Fibroblast of lung (primary cell): ENCODE measurements around the gene CFAP206. TPM values are rescaled to one million over a fixed set of nuclear protein-coding genes. Genes with fewer than 3 reads are reported as not detected.
A peak's percentile ranks its signal among the peaks of the same experiment; 100 is the strongest.

Experiments
- DNase-seq, 2 donors: peaks; one replicate each; pipeline versions ENCODE4 v3.0.0 to v3.0.0-alpha.2; 2010; ENCODE audit warnings: low read depth in 2 of 2
- H2AFZ ChIP-seq: 2 replicates; pipeline ENCODE4 v1.5.1; 2012; ENCODE audit warnings: low read length, control low read depth, inconsistent platforms
- H3K27ac ChIP-seq: 2 replicates; pipeline ENCODE4 v1.5.1; 2011; ENCODE audit warnings: low read length, control low read depth; ENCODE audit not compliant: insufficient read depth
- H3K27me3 ChIP-seq: 2 replicates; pipeline ENCODE4 v1.5.1; 2011; ENCODE audit warnings: mild to moderate bottlenecking, low read length; ENCODE audit not compliant: control insufficient read depth, insufficient read depth
- H3K36me3 ChIP-seq: 2 replicates; pipeline ENCODE4 v1.5.1; 2011; ENCODE audit warnings: low read length; ENCODE audit not compliant: control insufficient read depth, insufficient read depth
- H3K4me1 ChIP-seq: 2 replicates; pipeline ENCODE4 v1.5.1; 2011; ENCODE audit warnings: low read length; ENCODE audit not compliant: control insufficient read depth, insufficient read depth; ENCODE audit errors: extremely low read depth
- H3K4me2 ChIP-seq: 2 replicates; pipeline ENCODE4 v1.5.1; 2011; ENCODE audit warnings: low read length, control low read depth; ENCODE audit not compliant: insufficient read depth; ENCODE audit errors: extremely low read depth
- H3K4me3 ChIP-seq, 4 experiments: fragments of 200-600 bp in 1 of 4; sonication (generic) in 1 of 4; replicated peaks in 1 of 4; 2 replicates each; pipeline ENCODE4 v1.5.1; 2011 to 2016; ENCODE audit warnings: low read length in 4 of 4, low read depth in 3 of 4, mild to moderate bottlenecking in 3 of 4, control low read depth in 2 of 4, inconsistent platforms in 1 of 4, mixed read lengths in 1 of 4; ENCODE audit not compliant: insufficient read depth in 1 of 4; ENCODE audit errors: control extremely low read depth in 1 of 4
- H3K79me2 ChIP-seq: 2 replicates; pipeline ENCODE4 v1.5.1; 2012; ENCODE audit warnings: mild to moderate bottlenecking, low read length, inconsistent platforms; ENCODE audit not compliant: control insufficient read depth, insufficient read depth
- H3K9ac ChIP-seq: 2 replicates; pipeline ENCODE4 v1.5.1; 2011; ENCODE audit warnings: mild to moderate bottlenecking, low read length, control low read depth; ENCODE audit not compliant: insufficient read depth
- H3K9me3 ChIP-seq: 2 replicates; pipeline ENCODE4 v1.5.1; 2012; ENCODE audit warnings: low read depth, low read length; ENCODE audit not compliant: control insufficient read depth, insufficient read depth
- H4K20me1 ChIP-seq: 2 replicates; pipeline ENCODE4 v1.5.1; 2011; ENCODE audit warnings: low read length; ENCODE audit not compliant: control insufficient read depth, insufficient read depth; ENCODE audit errors: extremely low read depth
- CTCF ChIP-seq, 2 donors: IDR thresholded peaks in 1 of 2; conservative IDR thresholded peaks in 1 of 2; 1 replicate in 1 of 2; 2 replicates in 1 of 2; pipeline ENCODE4 v1.5.1; 2011 to 2012; ENCODE audit warnings: low read length in 2 of 2, control low read depth in 1 of 2, inconsistent platforms in 1 of 2, low read depth in 1 of 2, mild to moderate bottlenecking in 1 of 2
- EZH2 ChIP-seq: IDR thresholded peaks from 2 replicates; pipeline ENCODE4 v1.5.1; 2012; ENCODE audit warnings: low read length, control low read depth, mild to moderate bottlenecking; ENCODE audit errors: missing control alignments
- polyA plus RNA-seq, 2 donors: library from polyadenylated mRNA; depleted of rRNA in 1 of 2; stranded (reverse) in 1 of 2; unstranded in 1 of 2; fragments of >200 nt; gene quantifications; 2 replicates each; pipeline ENCODE4 v1.2.1, GENCODE V29; 2011 to 2012; ENCODE audit warnings: missing spikeins in 1 of 2
- total RNA-seq: library from RNA; depleted of rRNA; stranded (reverse); fragments of >200 nt; gene quantifications from 2 replicates; pipeline ENCODE4 v1.2.1, GENCODE V29; 2014

The CFAP206 gene
- total and polyA plus RNA-seq, 2 donors (not counting 1 experiment from before 2014, with no cell fraction given): under 0.01 to 0.26 TPM

GRCh38 chr6:87441711-87442110 lies 33.9 kb downstream of the CFAP206 start:
- H3K4me2 ChIP-seq: no peak overlapping the region
- no peaks in the 10 kb centered on the region for H3K36me3 ChIP-seq
- H2AFZ ChIP-seq: no peak overlapping the region
- no peaks in the 10 kb centered on the region for H3K4me1 ChIP-seq
- no peaks in the 10 kb centered on the region for H3K9me3 ChIP-seq
- no peak overlapping the region for H3K9ac ChIP-seq
- H3K79me2 ChIP-seq: no peaks in the 10 kb centered on the region
- H3K27ac ChIP-seq: no peak overlapping the region
- H3K4me3 ChIP-seq: no peak overlapping the region
- H3K27me3 ChIP-seq: no peaks in the 10 kb centered on the region
- TF ChIP-seq EZH2 (no peak), CTCF (conservative IDR thresholded peaks at IDR 0.05 in 1 of 2, IDR thresholded peaks at IDR 0.05 in 1 of 2; ENCODE audit: low read depth in 1 of 2, low read length in 2 of 2) (no peak)
- DNase-seq: no peak
- H4K20me1 ChIP-seq: no peaks in the 10 kb centered on the region

GRCh38 chr6:87444362-87444761 lies 36.6 kb downstream of the CFAP206 start:
- Histone ChIP-seq H3K4me3 (no peak overlapping the region), H3K9me3 (no peaks in the 10 kb centered on the region), H4K20me1 (no peaks in the 10 kb centered on the region), H3K36me3 (no peaks in the 10 kb centered on the region), H3K4me1 (no peaks in the 10 kb centered on the region), H2AFZ (no peak overlapping the region), H3K27me3 (no peaks in the 10 kb centered on the region), H3K4me2 (no peak overlapping the region), H3K9ac (no peak overlapping the region), H3K27ac (no peak overlapping the region), H3K79me2 (no peaks in the 10 kb centered on the region)
- peak in 1 of 2 donors; percentile 9 for DNase-seq
- TF ChIP-seq EZH2: no peak
- no peak for TF ChIP-seq CTCF (conservative IDR thresholded peaks at IDR 0.05 in 1 of 2, IDR thresholded peaks at IDR 0.05 in 1 of 2; ENCODE audit: low read depth in 1 of 2, low read length in 2 of 2)

GRCh38 chr6:87465051-87465450 lies 57.3 kb downstream of the CFAP206 start:
- H3K4me3 ChIP-seq: no peak overlapping the region
- no peaks in the 10 kb centered on the region for H3K27me3 ChIP-seq
- TF ChIP-seq CTCF (conservative IDR thresholded peaks at IDR 0.05 in 1 of 2, IDR thresholded peaks at IDR 0.05 in 1 of 2; ENCODE audit: low read depth in 1 of 2, low read length in 2 of 2) (no peak), EZH2 (no peak)
- H2AFZ ChIP-seq: no peak overlapping the region
- no peaks in the 10 kb centered on the region for H4K20me1 ChIP-seq
- no peak overlapping the region for H3K27ac ChIP-seq
- no peak for DNase-seq
- H3K4me2 ChIP-seq: no peak overlapping the region
- H3K36me3 ChIP-seq: no peaks in the 10 kb centered on the region
- no peaks in the 10 kb centered on the region for H3K79me2 ChIP-seq
- no peaks in the 10 kb centered on the region for H3K4me1 ChIP-seq
- H3K9me3 ChIP-seq: no peaks in the 10 kb centered on the region
- H3K9ac ChIP-seq: no peak overlapping the region
